IMR-90 (cell line): Measurements from ENCODE around the gene NME7. TPM values are rescaled to one million over a fixed set of nuclear protein-coding genes. Genes with fewer than 3 reads are reported as not detected.

Experiments
- ATAC-seq: fragments of 200-7000 bp; cut with Tn5 transposase; 2 replicates; pipeline ENCODE4 v1.9.1; 2020; ENCODE audit warnings: low read depth, mild to moderate bottlenecking, moderate library complexity
- BruUV-seq: library from RNA; stranded (reverse); fragments of 400-500 nt; replicated peaks from 2 replicates; lab custom pipeline; 2021; lab: Mats Ljungman, UMichigan
- CTCF ChIA-PET: fragments of 300-600 bp; formaldehyde crosslinking; extraction: SDS; loops from one replicate; lab custom pipeline; 2021; ENCODE audit warnings: antibody characterized with exemption; lab: Yijun Ruan, JAX
- POLR2A ChIA-PET: fragments of 300-600 bp; sonication (Branson Sonifier 250); formaldehyde crosslinking; loops from one replicate; lab custom pipeline; 2022; ENCODE audit warnings: antibody characterized with exemption; ENCODE audit not compliant: unreplicated experiment; lab: Charles Lee
- DNase-seq: peaks from one replicate; pipeline ENCODE4 v3.0.0; 2013
- H2AFZ ChIP-seq: replicated peaks from 2 replicates; pipeline ENCODE3; 2013; ENCODE audit warnings: low read length, mild to moderate bottlenecking; ENCODE audit not compliant: poor library complexity
- H2AK5ac ChIP-seq: 2 replicates; pipeline ENCODE4 v1.6.1; 2013; ENCODE audit warnings: low read depth, low read length, inconsistent platforms
- H2AK9ac ChIP-seq: replicated peaks from 2 replicates; pipeline ENCODE3; 2013; ENCODE audit warnings: mild to moderate bottlenecking, low read depth, low read length, moderate library complexity; ENCODE audit not compliant: poor library complexity
- H2BK120ac ChIP-seq: 2 replicates; pipeline ENCODE4 v1.6.1; 2013; ENCODE audit warnings: low read depth, low read length, inconsistent platforms
- H2BK15ac ChIP-seq: 3 replicates; pipeline ENCODE4 v1.6.1; 2013; ENCODE audit warnings: low read depth, low read length, inconsistent platforms
- H2BK20ac ChIP-seq: 2 replicates; pipeline ENCODE4 v1.6.1; 2013; ENCODE audit warnings: low read depth, mild to moderate bottlenecking, inconsistent platforms, low read length, moderate library complexity
- H2BK5ac ChIP-seq: 2 replicates; pipeline ENCODE4 v1.6.1; 2013; ENCODE audit warnings: mild to moderate bottlenecking, low read depth, low read length, inconsistent platforms; ENCODE audit not compliant: poor library complexity, severe bottlenecking
- H3K14ac ChIP-seq: replicated peaks from 2 replicates; pipeline ENCODE4 v1.6.1; 2013; ENCODE audit warnings: low read depth, low read length, inconsistent platforms
- H3K18ac ChIP-seq: 2 replicates; pipeline ENCODE4 v1.6.1; 2013; ENCODE audit warnings: low read depth, low read length, control low read depth
- H3K23ac ChIP-seq: 2 replicates; pipeline ENCODE4 v1.6.1; 2013; ENCODE audit warnings: low read depth, low read length, inconsistent platforms
- H3K27ac ChIP-seq: 2 replicates; pipeline ENCODE4 v1.5.1; 2013; ENCODE audit warnings: mild to moderate bottlenecking, control low read depth, low read length; ENCODE audit not compliant: insufficient read depth
- H3K27me3 ChIP-seq: 2 replicates; pipeline ENCODE4 v1.6.1; 2013; ENCODE audit warnings: low read length; ENCODE audit not compliant: control insufficient read depth, insufficient read depth
- H3K36me3 ChIP-seq: 2 replicates; pipeline ENCODE4 v1.6.1; 2013; ENCODE audit warnings: low read length, mixed read lengths; ENCODE audit not compliant: control insufficient read depth, insufficient read depth
- H3K4ac ChIP-seq: 2 replicates; pipeline ENCODE4 v1.6.1; 2013; ENCODE audit warnings: low read depth, low read length, inconsistent platforms
- H3K4me1 ChIP-seq: 2 replicates; pipeline ENCODE4 v1.6.1; 2013; ENCODE audit warnings: low read length, mixed read lengths; ENCODE audit not compliant: control insufficient read depth, insufficient read depth
- H3K4me2 ChIP-seq: 2 replicates; pipeline ENCODE4 v1.6.1; 2013; ENCODE audit warnings: low read depth, mild to moderate bottlenecking, control low read depth, low read length, moderate library complexity
- H3K4me3 ChIP-seq: 2 replicates; pipeline ENCODE4 v1.5.1; 2013; ENCODE audit warnings: low read depth, mild to moderate bottlenecking, control low read depth, low read length, moderate library complexity; ENCODE audit not compliant: insufficient read depth
- H3K56ac ChIP-seq: 2 replicates; pipeline ENCODE4 v1.6.1; 2013; ENCODE audit warnings: low read length, inconsistent platforms; ENCODE audit not compliant: insufficient read depth; ENCODE audit errors: extremely low read depth
- H3K79me1 ChIP-seq, 2 experiments: 2 replicates each; pipeline ENCODE4 v1.6.1; 2013; ENCODE audit warnings: low read length in 2 of 2, inconsistent platforms in 1 of 2, low read depth in 1 of 2
- H3K9ac ChIP-seq: 2 replicates; pipeline ENCODE4 v1.6.1; 2013; ENCODE audit warnings: low read depth, low read length, control low read depth
- H3K9me1 ChIP-seq: 2 replicates; pipeline ENCODE4 v1.6.1; 2013; ENCODE audit warnings: low read length, inconsistent platforms; ENCODE audit not compliant: insufficient read depth
- H3K9me3 ChIP-seq: 2 replicates; pipeline ENCODE4 v1.6.1; 2013; ENCODE audit warnings: low read length; ENCODE audit not compliant: control insufficient read depth, insufficient read depth
- H4K20me1 ChIP-seq: 2 replicates; pipeline ENCODE4 v1.6.1; 2013; ENCODE audit warnings: low read length, inconsistent platforms; ENCODE audit not compliant: insufficient read depth
- H4K5ac ChIP-seq: 2 replicates; pipeline ENCODE4 v1.6.1; 2013; ENCODE audit warnings: mild to moderate bottlenecking, low read depth, low read length, control low read depth
- H4K8ac ChIP-seq, 2 experiments: 2 replicates each; pipeline ENCODE4 v1.6.1; 2013; ENCODE audit warnings: low read depth in 2 of 2, low read length in 2 of 2, control low read depth in 1 of 2, inconsistent platforms in 1 of 2
- H4K91ac ChIP-seq: 2 replicates; pipeline ENCODE4 v1.6.1; 2013; ENCODE audit warnings: low read depth, low read length, inconsistent platforms; ENCODE audit not compliant: insufficient read depth
- BHLHE40 ChIP-seq: fragments of 150-350 bp; IDR thresholded peaks from 2 replicates; pipeline ENCODE4 v1.6.1; 2016; ENCODE audit warnings: mild to moderate bottlenecking, low read depth, low read length
- CEBPB ChIP-seq: IDR thresholded peaks from 2 replicates; pipeline ENCODE4 v1.6.1; 2012; ENCODE audit warnings: low read depth, low read length, improper control_type of control experiment
- CHD1 ChIP-seq: IDR thresholded peaks from 2 replicates; pipeline ENCODE4 v1.6.1; 2012; ENCODE audit warnings: low read depth, low read length, improper control_type of control experiment
- CTCF ChIP-seq: conservative IDR thresholded peaks from 2 replicates; pipeline ENCODE4 v1.5.1; 2012; ENCODE audit warnings: mild to moderate bottlenecking, low read depth, low read length, improper control_type of control experiment
- ELK1 ChIP-seq: fragments of 150-350 bp; IDR thresholded peaks from 2 replicates; pipeline ENCODE4 v1.6.1; 2016; ENCODE audit warnings: low read depth, mild to moderate bottlenecking, low read length, moderate library complexity, borderline replicate concordance
- FOS ChIP-seq: fragments of 150-350 bp; IDR thresholded peaks from 2 replicates; pipeline ENCODE4 v1.6.1; 2016; ENCODE audit warnings: low read depth, low read length
- MAFK ChIP-seq: IDR thresholded peaks from 2 replicates; pipeline ENCODE4 v1.6.1; 2012; ENCODE audit warnings: low read depth, low read length, improper control_type of control experiment
- MAZ ChIP-seq: IDR thresholded peaks from 2 replicates; pipeline ENCODE4 v1.6.1; 2012; ENCODE audit warnings: low read depth, mild to moderate bottlenecking, low read length, improper control_type of control experiment, moderate library complexity, borderline replicate concordance
- MXI1 ChIP-seq: IDR thresholded peaks from 2 replicates; pipeline ENCODE4 v1.6.1; 2012; ENCODE audit warnings: low read depth, mild to moderate bottlenecking, low read length, moderate library complexity, borderline replicate concordance
- NFE2L2 ChIP-seq: fragments of 150-350 bp; IDR thresholded peaks from 2 replicates; pipeline ENCODE4 v1.6.1; 2016; ENCODE audit warnings: low read depth, mild to moderate bottlenecking, low read length
- POLR2A ChIP-seq: IDR thresholded peaks from 2 replicates; pipeline ENCODE4 v1.6.1; 2012; ENCODE audit warnings: mild to moderate bottlenecking, low read depth, low read length
- RAD21 ChIP-seq: IDR thresholded peaks from 2 replicates; pipeline ENCODE4 v1.6.1; 2012; ENCODE audit warnings: low read length, improper control_type of control experiment
- RCOR1 ChIP-seq: IDR thresholded peaks from 2 replicates; pipeline ENCODE4 v1.6.1; 2012; ENCODE audit warnings: mild to moderate bottlenecking, low read length, improper control_type of control experiment; ENCODE audit not compliant: insufficient replicate concordance
- RFX5 ChIP-seq: IDR thresholded peaks from 2 replicates; pipeline ENCODE4 v1.8.0; 2012; ENCODE audit warnings: low read depth, mild to moderate bottlenecking, low read length, moderate library complexity
- SMC3 ChIP-seq: fragments of 150-350 bp; IDR thresholded peaks from 2 replicates; pipeline ENCODE4 v1.6.1; 2016; ENCODE audit warnings: low read depth, mild to moderate bottlenecking, antibody characterized with exemption, low read length, moderate library complexity
- USF2 ChIP-seq: fragments of 150-350 bp; IDR thresholded peaks from 2 replicates; pipeline ENCODE4 v1.6.1; 2017; ENCODE audit warnings: mild to moderate bottlenecking, antibody characterized with exemption, low read length, low read depth
- WGBS, 2 experiments: methylation state at CpG; one replicate each; pipeline versions ENCODE4 v1.1.5 to v1.1.7; 2013; ENCODE audit warnings: missing lambda C conversion rate in 2 of 2; ENCODE audit not compliant: insufficient read length in 1 of 2; ENCODE audit errors: extremely low coverage in 2 of 2; 5-methylcytosine and 5-hydroxymethylcytosine counted together
- dilution Hi-C: fragments of 300-500 bp; cut with HindIII; formaldehyde crosslinking; loops from one replicate; pipeline ENCODE4 v1.14.3; 2018; ENCODE audit warnings: low sequenced_read_pairs; ENCODE audit not compliant: unreplicated experiment
- in situ Hi-C: fragments of 300-500 bp; cut with MboI; formaldehyde crosslinking; loops from 3 replicates; pipeline ENCODE4 v1.14.3; 2019; ENCODE audit warnings: low sequenced_read_pairs, inconsistent platforms, mixed read lengths
- intact Hi-C: fragments of 100-400 bp; cut with micrococcal nuclease; formaldehyde crosslinking; loops from 2 replicates; pipeline ENCODE4 v1.10.0; 2022
- polyA plus RNA-seq, 3 experiments: library from polyadenylated mRNA; depleted of rRNA; stranded (reverse); fragments of >200 nt; gene quantifications; 2 replicates each; pipeline ENCODE4 v1.2.3, GENCODE V29; 2012; ENCODE audit warnings: low replicate concordance in 1 of 3
- total RNA-seq: library from RNA; depleted of rRNA; stranded (reverse); fragments of >200 nt; gene quantifications from 2 replicates; pipeline ENCODE4 v1.2.3, GENCODE V29; 2012

The NME7 gene
- total and polyA plus RNA-seq, 2 of the 4 experiments (the other 2 are of a cell fraction), result 18.3 to 22.4 TPM

- dilution Hi-C loops, result no loop called here
- Histone ChIP-seq H2BK5ac (no peak overlapping the region), H3K4ac (no peak overlapping the region), H3K18ac (no peak overlapping the region), H3K4me1 (no peaks in the 10 kb centered on the region), H2BK20ac (no peak overlapping the region), H4K91ac (no peak overlapping the region), H3K9me1 (no peaks in the 10 kb centered on the region), H4K20me1 (no peaks in the 10 kb centered on the region), H3K4me2 (no peak overlapping the region), H2AK9ac (no peak overlapping the region), H2AFZ (no peak overlapping the region), H2AK5ac (no peak overlapping the region), H2BK15ac (no peak overlapping the region), H3K27me3 (no peaks in the 10 kb centered on the region), H3K9me3 (no peaks in the 10 kb centered on the region), H3K9ac (no peak overlapping the region), H2BK120ac (no peak overlapping the region), H3K56ac (no peak overlapping the region), H3K4me3 (no peak overlapping the region), H3K79me1 (no peaks in the 10 kb centered on the region), H3K14ac (no peak overlapping the region), H4K5ac (no peak overlapping the region), H3K23ac (no peak overlapping the region), H3K27ac (no peak overlapping the region), H3K36me3 (no peaks in the 10 kb centered on the region), H4K8ac (no peak overlapping the region)
- intact Hi-C loops, result no loop called here
- ATAC-seq, result no peak
- TF ChIP-seq POLR2A (no peak), CEBPB (no peak), MAZ (no peak), MXI1 (no peak), NFE2L2 (no peak), RFX5 (no peak), CHD1 (no peak), RCOR1 (no peak), ELK1 (no peak), MAFK (no peak), FOS (no peak), CTCF (no peak), USF2 (no peak), RAD21 (no peak), SMC3 (no peak), BHLHE40 (no peak)
- in situ Hi-C loops, result no loop called here
- CTCF ChIA-PET, result no interaction called here
- POLR2A ChIA-PET, result no interaction called here
- WGBS, 2 experiments, result no CpG with 5 or more reads among the region's 3 CpGs
- BruUV-seq, result no TSS peak
- no peak for DNase-seq
These were observed 226.2 kb downstream of the NME7 start for GRCh38 chr1:169141356-169141755.
